ENCODE results near the gene PLEKHH1. TPM values are rescaled to one million over a fixed set of nuclear protein-coding genes. Genes with fewer than 3 reads are reported as not detected.

The PLEKHH1 gene
- total and polyA plus RNA-seq, 3 donors from 2014 or later: 21.4 to 61.3 (median 49.1) TPM

DNA sequence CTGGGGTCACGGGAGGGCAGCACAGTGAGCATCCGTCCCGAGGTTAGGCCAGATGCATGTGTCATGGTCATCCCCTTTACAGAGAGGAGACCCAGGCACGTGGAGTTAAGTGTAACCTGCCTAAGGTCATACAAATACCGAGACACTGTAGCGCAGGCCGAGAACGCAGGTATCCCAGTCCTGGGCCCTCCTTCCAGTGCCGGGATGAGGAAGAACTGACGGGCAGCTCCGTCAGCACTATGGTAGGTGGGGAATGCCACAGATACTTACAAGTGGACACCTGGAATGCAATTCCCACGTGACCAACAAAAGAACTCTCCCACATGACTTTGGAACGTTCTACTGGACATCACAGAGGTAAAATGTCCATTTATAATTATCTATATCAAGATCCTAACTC lies 35.9 kb upstream of the PLEKHH1 start:
- no peaks in the 10 kb centered on the region for H3K9me3 ChIP-seq
- no peaks in the 10 kb centered on the region for H3K27me3 ChIP-seq
- no peak for DNase-seq
- no peak overlapping the region for H3K27ac ChIP-seq
- H3K36me3 ChIP-seq (ENCODE audit: low read depth, missing control alignments): no peaks in the 10 kb centered on the region
- H3K4me3 ChIP-seq: no peak overlapping the region
- 83 to 88% methylated on average over 13 of the region's 13 CpGs for WGBS, 2 donors
- H3K4me1 ChIP-seq: no peaks in the 10 kb centered on the region
- no peak for TF ChIP-seq POLR2A (IDR thresholded peaks at IDR 0.05)
- TF ChIP-seq, protein P1, sequence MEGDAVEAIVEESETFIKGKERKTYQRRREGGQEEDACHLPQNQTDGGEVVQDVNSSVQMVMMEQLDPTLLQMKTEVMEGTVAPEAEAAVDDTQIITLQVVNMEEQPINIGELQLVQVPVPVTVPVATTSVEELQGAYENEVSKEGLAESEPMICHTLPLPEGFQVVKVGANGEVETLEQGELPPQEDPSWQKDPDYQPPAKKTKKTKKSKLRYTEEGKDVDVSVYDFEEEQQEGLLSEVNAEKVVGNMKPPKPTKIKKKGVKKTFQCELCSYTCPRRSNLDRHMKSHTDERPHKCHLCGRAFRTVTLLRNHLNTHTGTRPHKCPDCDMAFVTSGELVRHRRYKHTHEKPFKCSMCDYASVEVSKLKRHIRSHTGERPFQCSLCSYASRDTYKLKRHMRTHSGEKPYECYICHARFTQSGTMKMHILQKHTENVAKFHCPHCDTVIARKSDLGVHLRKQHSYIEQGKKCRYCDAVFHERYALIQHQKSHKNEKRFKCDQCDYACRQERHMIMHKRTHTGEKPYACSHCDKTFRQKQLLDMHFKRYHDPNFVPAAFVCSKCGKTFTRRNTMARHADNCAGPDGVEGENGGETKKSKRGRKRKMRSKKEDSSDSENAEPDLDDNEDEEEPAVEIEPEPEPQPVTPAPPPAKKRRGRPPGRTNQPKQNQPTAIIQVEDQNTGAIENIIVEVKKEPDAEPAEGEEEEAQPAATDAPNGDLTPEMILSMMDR (IDR thresholded peaks at IDR 0.05): no peak
- intact Hi-C loops (cut with DNase I; ENCODE audit: low total_unique reads): no loop called here

GRCh38 chr14:67497716-67498115 lies 35.4 kb upstream of the PLEKHH1 start:
- H3K36me3 ChIP-seq (ENCODE audit: low read depth, missing control alignments): no peaks in the 10 kb centered on the region
- no peak overlapping the region for H3K27ac ChIP-seq
- intact Hi-C loops (cut with DNase I; ENCODE audit: low total_unique reads): no loop called here
- no peak for TF ChIP-seq POLR2A (IDR thresholded peaks at IDR 0.05)
- TF ChIP-seq, protein P1 (IDR thresholded peaks at IDR 0.05): no peak
- DNase-seq: no peak
- no peaks in the 10 kb centered on the region for H3K4me1 ChIP-seq
- no peaks in the 10 kb centered on the region for H3K9me3 ChIP-seq
- WGBS, 2 donors: 85 to 87% methylated on average over 4 of the region's 4 CpGs
- no peak overlapping the region for H3K4me3 ChIP-seq
- no peaks in the 10 kb centered on the region for H3K27me3 ChIP-seq

- H3K9me3 ChIP-seq: no peaks in the 10 kb centered on the region
- H3K36me3 ChIP-seq (ENCODE audit: low read depth, missing control alignments): no peaks in the 10 kb centered on the region
- 92% methylated on average over 3 of the region's 3 CpGs for WGBS, 2 donors
- H3K4me1 ChIP-seq: no peaks in the 10 kb centered on the region
- no peak overlapping the region for H3K4me3 ChIP-seq
- DNase-seq: no peak
- intact Hi-C loops (cut with DNase I; ENCODE audit: low total_unique reads): no loop called here
- no peak overlapping the region for H3K27ac ChIP-seq
- no peak for TF ChIP-seq POLR2A (IDR thresholded peaks at IDR 0.05)
- TF ChIP-seq, protein P1 (IDR thresholded peaks at IDR 0.05): no peak
- H3K27me3 ChIP-seq: no peaks in the 10 kb centered on the region
These were observed 32.1 kb upstream of the PLEKHH1 start for GRCh38 chr14:67500981-67501380.

DNA sequence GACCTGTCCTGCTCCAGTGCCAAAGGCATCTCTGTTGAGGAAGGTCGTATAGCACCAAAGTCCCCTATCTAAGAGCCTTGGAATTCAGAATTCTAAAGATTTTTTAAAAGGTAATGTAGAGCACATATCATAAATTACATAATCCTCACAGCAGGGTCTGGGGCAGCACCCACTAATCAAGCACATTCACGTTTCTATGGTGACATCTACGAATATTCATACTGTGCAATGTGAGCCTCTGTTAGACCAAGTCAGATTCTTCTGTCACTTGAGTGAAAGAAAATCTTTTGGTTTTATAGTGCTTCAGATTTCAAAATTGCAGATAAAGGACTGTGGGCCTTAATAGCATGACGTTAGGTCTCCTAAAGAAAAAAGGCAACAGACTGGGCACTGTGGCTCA lies 31.4 kb upstream of the PLEKHH1 start:
- Histone ChIP-seq H3K9me3 (no peaks in the 10 kb centered on the region), H3K36me3 (ENCODE audit: low read depth, missing control alignments) (no peaks in the 10 kb centered on the region), H3K4me3 (no peak overlapping the region), H3K27me3 (no peaks in the 10 kb centered on the region), H3K4me1 (no peaks in the 10 kb centered on the region), H3K27ac (no peak overlapping the region)
- no peak for DNase-seq
- TF ChIP-seq POLR2A (IDR thresholded peaks at IDR 0.05): no peak
- TF ChIP-seq, protein P1 (IDR thresholded peaks at IDR 0.05): no peak
- 81% methylated on average over 4 of the region's 4 CpGs for WGBS, 2 donors
- intact Hi-C loops (cut with DNase I; ENCODE audit: low total_unique reads): no loop called here

DNA sequence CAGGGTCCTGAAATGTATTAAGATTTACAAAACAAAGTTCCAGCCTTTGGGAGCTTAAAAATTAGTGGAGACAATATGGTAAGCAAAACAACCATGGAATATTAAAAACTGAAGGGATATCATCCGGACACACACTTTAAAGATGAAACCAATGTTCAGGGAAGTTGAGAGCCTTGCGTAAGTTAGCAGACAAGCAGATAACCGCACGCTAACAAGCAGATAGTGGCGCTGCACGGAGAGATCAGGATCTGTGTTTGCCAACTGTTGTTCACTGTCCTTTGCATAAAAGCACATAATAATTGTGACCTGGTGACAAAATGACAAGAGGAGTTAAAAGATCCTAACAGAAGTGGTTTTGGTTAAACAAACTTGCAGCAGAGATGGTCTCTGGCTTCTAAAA lies 30.2 kb upstream of the PLEKHH1 start:
- TF ChIP-seq, protein P1 (IDR thresholded peaks at IDR 0.05): no peak
- no peak for TF ChIP-seq POLR2A (IDR thresholded peaks at IDR 0.05)
- Histone ChIP-seq H3K4me1 (no peaks in the 10 kb centered on the region), H3K36me3 (ENCODE audit: low read depth, missing control alignments) (no peaks in the 10 kb centered on the region), H3K4me3 (no peak overlapping the region), H3K9me3 (no peaks in the 10 kb centered on the region), H3K27me3 (no peaks in the 10 kb centered on the region), H3K27ac (no peak overlapping the region)
- intact Hi-C loops (cut with DNase I; ENCODE audit: low total_unique reads): no loop called here
- 55 to 83% methylated on average over 6 of the region's 6 CpGs for WGBS, 2 donors
- DNase-seq: no peak

All from testis (tissue), 3 donors.